Measurements from ENCODE around the gene FCRLA.

Gene FCRLA

GRCh38 chr1:161739865-161740566 is 33.0 kb downstream of the FCRLA start:
- FAIRE-seq, result peak; percentile 61
- no peak for DNase-seq (ENCODE audit: insufficient read length)
- no peak for TF ChIP-seq POLR2AphosphoS5 (IDR thresholded peaks at IDR 0.05; ENCODE audit: low read depth, low read length)
- no peak for TF ChIP-seq TAF1 (IDR thresholded peaks at IDR 0.05; ENCODE audit: borderline replicate concordance, low read depth, low read length)
- no peak for TF ChIP-seq POLR2A (IDR thresholded peaks at IDR 0.05; ENCODE audit: low read depth, low read length)

DNA sequence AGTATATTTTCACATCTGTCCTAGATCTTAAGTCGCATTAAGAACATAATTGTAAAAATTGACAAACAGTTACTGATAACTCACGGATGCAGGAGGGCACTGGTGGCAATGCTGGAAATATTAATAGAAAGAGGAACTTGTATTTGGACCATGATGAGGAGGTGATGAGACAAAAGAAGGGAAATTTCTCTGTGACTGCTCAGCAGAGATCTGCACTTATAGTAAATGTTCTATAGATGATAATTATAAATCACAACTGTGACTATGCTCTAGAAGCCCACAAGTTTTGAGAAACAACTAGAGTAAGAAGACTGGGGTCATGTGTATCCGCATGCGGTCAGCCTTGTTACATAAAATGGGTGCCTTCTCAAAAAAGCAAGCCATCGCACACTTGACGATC is 33.9 kb downstream of the FCRLA start:
- TF ChIP-seq POLR2AphosphoS5 (IDR thresholded peaks at IDR 0.05; ENCODE audit: low read depth, low read length) (no peak), POLR2A (IDR thresholded peaks at IDR 0.05; ENCODE audit: low read depth, low read length) (no peak), TAF1 (IDR thresholded peaks at IDR 0.05; ENCODE audit: borderline replicate concordance, low read depth, low read length) (no peak)
- DNase-seq (ENCODE audit: insufficient read length) (no peak), FAIRE-seq (no peak)

- TF ChIP-seq POLR2A (IDR thresholded peaks at IDR 0.05; ENCODE audit: low read depth, low read length) (no peak), POLR2AphosphoS5 (IDR thresholded peaks at IDR 0.05; ENCODE audit: low read depth, low read length) (no peak), TAF1 (IDR thresholded peaks at IDR 0.05; ENCODE audit: borderline replicate concordance, low read depth, low read length) (no peak)
- FAIRE-seq, result no peak
- no peak for DNase-seq (ENCODE audit: insufficient read length)
Observed at GRCh38 chr1:161743231-161743630, 36.2 kb downstream of the FCRLA start.

DNA sequence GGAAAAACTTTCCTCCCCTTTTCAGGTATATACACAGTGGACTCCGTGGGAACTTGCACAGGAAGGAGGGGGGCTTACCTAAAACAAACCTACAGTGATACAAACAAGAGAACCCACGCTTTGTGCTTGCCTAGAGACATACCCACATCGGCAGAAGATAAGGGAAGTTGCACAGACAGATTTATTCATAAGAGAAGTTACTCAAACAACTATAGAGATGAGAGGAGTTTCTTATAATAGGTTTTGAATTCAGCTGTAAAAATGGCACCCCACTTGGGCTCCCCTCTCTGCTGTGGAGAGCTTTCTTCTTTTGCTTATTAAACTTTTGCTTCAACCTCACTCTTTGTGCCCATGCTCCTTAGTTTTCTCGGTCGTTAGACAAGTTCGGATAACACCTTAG is 40.8 kb downstream of the FCRLA start:
- TF ChIP-seq POLR2AphosphoS5 (IDR thresholded peaks at IDR 0.05; ENCODE audit: low read depth, low read length), result no peak
- TF ChIP-seq POLR2A (IDR thresholded peaks at IDR 0.05; ENCODE audit: low read depth, low read length), result no peak
- no peak for TF ChIP-seq TAF1 (IDR thresholded peaks at IDR 0.05; ENCODE audit: borderline replicate concordance, low read depth, low read length)
- no peak for FAIRE-seq
- DNase-seq (ENCODE audit: insufficient read length), result no peak

- TF ChIP-seq POLR2A (IDR thresholded peaks at IDR 0.05; ENCODE audit: low read depth, low read length) (peak; percentile 93), POLR2AphosphoS5 (IDR thresholded peaks at IDR 0.05; ENCODE audit: low read depth, low read length) (peak; percentile 89), TAF1 (IDR thresholded peaks at IDR 0.05; ENCODE audit: borderline replicate concordance, low read depth, low read length) (peak; percentile 85)
- peak; percentile 73 for DNase-seq (ENCODE audit: insufficient read length)
- FAIRE-seq, result peak; percentile 99
Observed at GRCh38 chr1:161749509-161750407, 42.7 kb downstream of the FCRLA start, which contains the start of gene DUSP12. Gene DUSP12 (plus strand): TSS chr1:161749786. CDS start chr1:161749802, 16 bp downstream.

DNA sequence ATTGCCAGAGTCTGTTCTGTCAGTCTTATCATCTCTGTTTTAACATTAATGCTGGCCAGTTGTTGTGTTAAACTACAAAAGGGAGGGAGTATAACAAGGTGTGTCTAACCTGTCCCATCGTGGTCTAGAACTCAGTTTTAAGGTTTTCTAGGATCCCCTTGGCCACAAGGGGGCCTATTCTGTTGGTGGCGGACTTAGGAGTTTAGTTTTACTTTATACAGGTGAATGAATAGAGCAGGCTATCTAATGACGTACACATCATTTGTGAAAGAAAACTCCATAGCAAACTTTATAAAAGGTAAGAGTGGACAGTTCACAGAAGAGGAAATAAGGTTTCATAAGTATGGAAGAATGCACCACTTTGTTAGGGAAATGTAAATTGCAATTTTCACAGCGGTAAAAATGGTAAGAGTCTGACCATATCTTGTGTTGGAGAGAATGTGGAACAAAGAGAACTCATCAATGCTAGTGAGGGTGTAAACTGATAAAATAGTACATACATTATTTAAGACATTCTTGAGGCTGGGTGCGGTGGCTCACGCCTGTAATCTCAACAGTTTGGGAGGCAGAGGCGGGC is 56.6 kb downstream of the FCRLA start:
- TF ChIP-seq POLR2A (IDR thresholded peaks at IDR 0.05; ENCODE audit: low read depth, low read length) (no peak), TAF1 (IDR thresholded peaks at IDR 0.05; ENCODE audit: borderline replicate concordance, low read depth, low read length) (no peak)
- peak; percentile 21 for FAIRE-seq
- DNase-seq (ENCODE audit: insufficient read length), result no peak

Data from GM12892 (cell line).